CD4-positive, alpha-beta T cell treated with Interleukin-17A for 4 hours (primary cell): ENCODE results near the gene EHD4.
A peak's percentile ranks its signal among the peaks of the same experiment; 100 is the strongest.

Experiments
- DNase-seq: peaks from one replicate; pipeline ENCODE4 v3.0.0-alpha.2; 2020; ENCODE audit warnings: mixed read lengths

EHD4 gene

DNA sequence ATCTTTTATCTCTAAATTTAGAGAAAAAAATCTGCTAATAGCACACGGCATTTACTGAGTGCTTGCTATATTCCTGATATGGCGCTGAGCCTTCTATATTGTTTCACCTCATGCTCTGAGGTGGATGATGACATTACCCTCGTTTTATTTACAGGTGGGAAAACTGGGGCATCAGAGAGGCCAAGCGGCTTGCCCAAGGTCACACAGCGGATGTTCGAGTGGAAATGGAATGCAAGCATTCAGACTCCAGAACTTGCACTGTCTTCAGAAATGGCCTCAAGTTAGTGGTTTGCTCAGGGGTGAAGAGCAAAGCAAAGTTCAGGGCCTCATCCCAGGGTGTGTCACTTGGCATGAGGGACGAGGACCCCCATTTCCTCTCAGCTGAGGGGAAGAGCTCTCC is 17.3 kb downstream of the EHD4 start:
- DNase-seq = no peak

DNA sequence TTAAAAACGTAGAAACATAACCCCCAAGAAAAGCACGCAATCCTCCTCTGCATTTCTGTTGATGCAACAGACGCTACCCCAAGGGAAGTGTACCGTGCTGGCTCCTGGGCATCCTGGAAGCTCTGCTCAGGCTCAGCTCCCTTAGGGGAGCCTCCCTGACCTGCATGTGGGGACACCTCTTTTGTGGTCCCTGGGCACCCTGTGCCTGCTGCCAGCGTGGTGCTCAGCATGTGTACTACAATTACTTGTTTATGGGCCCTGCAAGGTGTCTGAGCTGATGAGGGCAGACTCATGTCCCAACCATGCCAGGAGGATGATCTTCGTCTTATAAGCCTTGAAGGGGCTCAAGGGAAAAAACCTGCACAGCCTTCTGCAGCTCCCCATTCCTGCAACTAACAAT is 18.3 kb downstream of the EHD4 start:
- no peak for DNase-seq

GRCh38 chr15:41952013-41952563 is 20.3 kb downstream of the EHD4 start:
- DNase-seq = no peak

DNA sequence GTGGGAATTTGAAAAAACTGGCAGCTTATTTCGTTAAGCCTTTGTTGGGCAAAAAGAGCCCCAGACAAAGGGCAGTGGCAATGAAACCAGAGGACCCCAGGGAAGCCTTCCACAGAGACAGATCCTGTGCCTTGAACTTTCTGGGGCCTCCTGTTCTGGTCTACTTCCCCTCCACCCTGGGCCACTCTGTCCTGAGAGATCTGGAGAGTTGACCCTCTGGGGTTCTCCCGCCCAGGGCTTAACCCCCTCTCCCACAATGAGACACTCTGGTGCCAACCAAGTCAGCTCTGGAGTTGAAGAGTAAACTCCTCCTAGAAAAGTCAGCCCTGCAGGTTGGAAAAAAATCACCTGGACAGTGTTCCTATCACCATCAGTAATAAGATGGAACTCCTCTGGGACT is 20.8 kb downstream of the EHD4 start:
- DNase-seq = no peak

- DNase-seq = no peak
Observed at GRCh38 chr15:41950489-41950888, 21.9 kb downstream of the EHD4 start.

- DNase-seq = no peak
Observed at GRCh38 chr15:41950127-41950483, 22.3 kb downstream of the EHD4 start.

GRCh38 chr15:41949401-41950126 is 22.8 kb downstream of the EHD4 start:
- DNase-seq = no peak

GRCh38 chr15:41948490-41948889 is 23.9 kb downstream of the EHD4 start:
- no peak for DNase-seq

GRCh38 chr15:41946970-41947369 is 25.4 kb downstream of the EHD4 start:
- DNase-seq = no peak

DNA sequence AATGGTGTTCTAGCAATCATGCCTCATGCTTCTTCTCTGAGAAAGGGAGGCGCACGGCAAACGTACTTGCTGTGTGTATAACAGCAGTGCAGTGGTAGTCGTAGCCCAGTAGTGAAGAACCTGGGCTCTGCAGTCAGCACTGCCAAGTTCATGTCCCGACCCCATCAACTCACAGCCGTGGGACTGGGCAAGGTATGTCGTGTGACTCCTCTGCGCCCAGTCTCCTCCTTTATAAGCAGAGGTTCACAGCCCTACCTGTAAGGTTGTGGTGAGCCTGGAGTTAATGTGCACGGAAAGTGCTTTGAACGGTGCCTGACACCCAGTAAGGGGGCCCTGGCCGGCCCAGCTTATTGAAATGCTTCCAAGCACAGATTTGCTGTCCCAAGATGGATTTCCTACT is 26.6 kb downstream of the EHD4 start:
- no peak for DNase-seq

DNA sequence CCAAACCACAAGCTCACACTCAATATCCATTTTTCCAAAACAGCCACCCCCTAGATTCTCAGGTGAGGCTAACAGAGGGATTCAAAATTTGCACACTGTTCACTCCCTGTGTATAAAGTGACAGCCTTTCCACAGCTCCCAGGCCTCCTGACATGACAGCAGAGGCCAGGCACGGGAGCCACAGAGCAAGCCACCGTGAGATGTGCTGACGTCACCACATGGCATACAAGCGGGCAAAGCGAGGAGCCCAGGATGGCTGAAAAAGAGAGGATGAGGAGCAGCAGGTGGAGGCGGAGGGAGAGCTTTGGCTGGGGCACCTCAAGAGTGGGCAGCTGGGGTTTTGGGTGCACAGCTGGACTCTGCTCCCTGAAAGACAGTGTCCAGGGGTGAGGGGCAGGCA is 27.1 kb downstream of the EHD4 start:
- DNase-seq = no peak

- DNase-seq = no peak
Observed at GRCh38 chr15:41944313-41944940, 27.9 kb downstream of the EHD4 start.

DNA sequence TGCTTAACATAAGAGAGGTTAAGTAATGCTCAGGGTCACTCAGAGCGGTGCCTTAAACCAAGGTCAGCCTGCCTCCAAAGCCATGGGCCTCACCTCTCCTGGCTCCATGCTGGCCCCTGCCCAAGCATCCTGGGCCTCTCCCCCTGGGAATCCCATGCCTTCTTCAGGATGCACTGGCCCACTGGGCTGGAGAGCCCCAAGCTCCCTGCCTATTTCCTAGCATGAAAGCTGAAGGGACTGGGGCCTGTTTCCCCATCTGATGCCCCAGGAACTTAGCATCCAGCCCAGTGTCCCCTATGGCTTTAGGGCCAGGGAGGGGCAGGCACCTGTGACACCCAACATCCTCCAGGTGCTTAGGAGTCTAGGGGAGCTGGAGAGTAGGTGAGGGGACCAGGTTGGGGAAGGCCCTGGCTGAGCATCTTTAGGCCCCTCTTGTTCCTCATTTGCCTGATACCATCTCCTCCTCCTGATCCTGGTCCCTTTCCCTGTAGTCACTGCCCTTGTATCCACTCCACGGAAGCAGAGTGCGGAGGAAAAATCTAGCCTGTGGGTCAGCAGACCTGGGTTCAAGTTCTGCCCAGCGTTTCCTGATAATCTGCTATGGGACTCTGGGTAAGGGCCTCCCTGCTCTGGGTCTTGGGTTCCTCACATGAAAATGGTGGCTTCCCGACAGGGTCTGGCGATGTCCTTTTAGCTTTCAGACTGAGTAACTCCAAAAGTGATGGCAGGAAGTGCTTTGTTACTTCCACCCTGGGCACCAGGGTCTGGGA is 28.6 kb downstream of the EHD4 start:
- DNase-seq = no peak

DNA sequence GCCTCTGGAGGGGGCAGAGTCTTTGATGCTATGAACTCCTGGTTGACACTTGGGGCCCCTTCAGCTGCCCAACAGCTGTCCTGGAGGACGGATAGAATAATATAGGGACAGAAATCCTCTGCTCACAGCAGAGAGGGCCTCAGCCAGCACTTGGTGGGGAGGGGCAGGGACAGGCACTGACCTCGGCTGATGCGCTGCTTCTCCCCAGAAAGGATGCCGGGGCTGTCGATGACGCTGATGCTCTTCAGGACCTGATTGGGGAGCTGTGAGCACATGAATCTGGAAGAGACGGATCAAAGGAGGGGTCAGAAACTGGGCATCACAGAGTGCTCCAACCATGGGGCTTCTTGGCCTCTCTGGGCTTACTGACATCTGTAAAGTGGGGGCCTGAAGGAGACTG is 29.5 kb downstream of the EHD4 start:
- no peak for DNase-seq

DNA sequence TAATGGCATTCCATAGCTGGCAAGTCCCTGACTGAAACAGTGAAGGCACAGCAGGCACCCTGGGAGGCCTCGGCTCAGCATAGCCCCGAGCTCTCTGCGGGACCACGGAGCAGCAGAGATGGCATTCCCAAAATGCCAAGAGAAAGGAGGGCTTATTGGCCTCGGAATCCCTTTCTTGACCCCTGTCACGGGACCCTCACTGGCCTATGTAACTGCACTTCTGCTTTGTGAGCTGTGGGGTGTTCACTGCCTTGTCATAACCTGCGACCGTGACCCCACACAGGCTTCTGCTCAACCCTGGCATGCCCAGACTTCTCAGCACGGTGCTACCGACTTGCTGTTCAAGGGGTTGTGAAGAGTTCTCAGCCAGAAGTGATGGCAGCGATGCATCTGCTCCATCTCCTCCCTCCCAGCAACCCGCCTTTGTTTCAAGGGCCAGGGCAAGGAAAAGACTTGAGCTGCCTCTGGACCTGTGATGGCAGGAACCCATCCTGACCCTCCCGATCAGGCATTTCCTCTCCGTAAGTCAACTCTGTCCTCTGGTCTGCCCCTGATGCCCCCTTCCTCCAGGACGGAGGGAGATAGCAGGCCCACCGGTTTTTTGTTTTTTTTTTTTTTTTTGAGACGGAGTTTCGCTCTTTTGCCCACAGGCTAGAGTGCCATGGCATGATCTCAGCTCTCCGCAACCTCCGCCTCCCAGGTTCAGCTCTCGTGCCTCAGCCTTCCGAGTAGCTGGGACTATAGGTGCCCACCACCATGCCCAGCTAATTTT is 30.5 kb downstream of the EHD4 start:
- no peak for DNase-seq

DNA sequence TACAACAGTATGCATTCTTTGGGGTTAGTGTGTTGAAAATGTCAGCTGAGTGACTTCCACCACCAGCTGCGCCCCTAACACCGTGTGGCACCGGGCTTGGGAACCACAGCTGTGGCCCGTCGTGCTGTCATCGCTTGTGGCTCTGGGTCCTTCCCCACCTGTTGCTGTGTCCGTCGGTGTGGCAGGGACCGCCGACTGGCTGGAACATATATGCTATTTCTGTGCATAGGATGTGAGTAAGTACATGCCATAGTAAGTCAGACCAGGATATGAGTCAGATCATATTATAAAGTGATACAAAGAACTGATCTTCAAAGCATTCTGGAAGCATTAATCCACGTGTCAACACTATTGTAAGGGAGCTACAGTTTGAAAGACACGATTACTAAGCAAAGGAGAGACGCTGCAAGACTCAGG is 31.9 kb downstream of the EHD4 start:
- DNase-seq = peak; percentile 58

GRCh38 chr15:41939986-41940385 is 32.4 kb downstream of the EHD4 start:
- DNase-seq = no peak

GRCh38 chr15:41937568-41937923 is 34.8 kb downstream of the EHD4 start:
- DNase-seq = no peak

DNA sequence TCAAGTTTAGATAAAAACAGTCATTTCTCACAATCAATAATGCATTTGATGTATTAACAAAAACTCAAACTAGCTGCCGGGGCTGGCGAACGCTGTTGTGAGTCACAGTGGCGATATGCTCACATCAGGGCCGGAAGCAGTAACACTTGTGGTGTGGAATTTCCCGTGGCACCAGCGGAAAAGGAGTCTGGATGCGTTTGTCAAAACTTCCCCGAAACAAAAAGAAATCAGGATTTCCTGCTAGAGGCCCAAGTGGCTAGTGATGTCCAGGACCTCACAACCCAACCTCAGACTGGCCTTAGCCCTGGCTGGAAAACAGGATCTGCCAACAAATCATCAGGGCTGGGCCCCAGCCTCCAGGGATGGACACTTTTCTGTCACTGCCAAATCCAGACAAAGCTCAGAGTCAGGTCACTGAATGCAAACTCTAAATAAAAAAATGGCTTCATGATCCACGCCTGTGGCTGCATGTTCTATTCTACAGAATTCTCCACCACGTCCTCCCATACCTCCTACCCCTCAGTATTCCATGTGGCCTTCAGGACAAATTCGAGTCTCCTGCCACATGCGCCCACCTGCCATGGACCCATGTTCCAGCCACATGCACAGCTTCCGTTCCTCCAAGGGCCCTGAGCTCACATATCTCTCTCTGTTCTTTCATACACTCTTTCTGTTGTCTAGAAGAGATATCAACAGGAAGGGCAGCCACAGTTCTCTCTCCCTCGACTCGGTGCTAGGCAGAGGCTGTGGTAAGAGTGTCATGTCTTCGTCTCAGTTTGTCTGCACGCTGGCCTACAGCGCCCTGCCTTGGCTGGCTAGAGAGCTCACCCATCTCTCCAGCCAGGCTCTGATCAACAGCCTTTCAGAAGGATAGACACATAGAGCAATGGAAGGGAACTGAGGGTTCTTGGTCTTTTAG is 35.4 kb downstream of the EHD4 start:
- DNase-seq = peak; percentile 83

GRCh38 chr15:41936155-41936554 is 36.2 kb downstream of the EHD4 start:
- DNase-seq = no peak

- DNase-seq = no peak
Observed at GRCh38 chr15:41935566-41936020, 36.8 kb downstream of the EHD4 start.

DNA sequence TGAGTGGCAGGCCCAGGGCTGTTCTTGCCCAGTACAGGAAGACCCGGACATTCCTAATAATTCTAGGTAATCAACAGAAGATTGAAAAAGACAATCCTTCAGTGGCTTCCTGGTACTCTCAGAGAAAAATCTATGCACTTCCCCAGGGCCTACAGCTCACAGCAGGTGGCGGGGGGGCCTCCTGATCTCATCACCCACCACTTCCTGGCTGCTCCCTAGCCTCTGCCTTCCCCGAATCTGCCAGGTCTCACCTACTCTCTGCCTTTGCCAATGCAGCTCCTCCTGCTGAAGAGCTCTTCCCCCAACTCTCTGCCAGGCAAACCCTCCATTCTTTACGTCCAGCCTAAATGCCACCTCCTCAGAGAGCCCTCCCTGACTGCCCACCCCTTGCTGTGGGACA is 37.5 kb downstream of the EHD4 start:
- peak; percentile 86 for DNase-seq
